Endothelial cell of umbilical vein (primary cell): ENCODE data around the gene CHPF2. TPM values are rescaled to one million over a fixed set of nuclear protein-coding genes. Genes with fewer than 3 reads are reported as not detected.
A peak's percentile ranks its signal among the peaks of the same experiment; 100 is the strongest.

ENCODE experiments used
- BruUV-seq: library from RNA; stranded (reverse); fragments of 400-500 nt; replicated peaks from 2 replicates; lab custom pipeline; 2021; lab: Mats Ljungman, UMichigan
- CTCF ChIA-PET: fragments of 300-600, 350-600 bp; sonication (Branson Sonifier 250); formaldehyde crosslinking; loops from one replicate; lab custom pipeline; 2021; ENCODE audit warnings: antibody characterized with exemption, inconsistent platforms; lab: Charles Lee
- POLR2A ChIA-PET: fragments of 300-600, 350-600 bp; sonication (Branson Sonifier 250); formaldehyde crosslinking; loops from one replicate; lab custom pipeline; 2021; ENCODE audit warnings: antibody characterized with exemption, inconsistent platforms; lab: Charles Lee
- DNase-seq: peaks from one replicate; pipeline ENCODE4 v3.0.0-alpha.2; 2011; ENCODE audit warnings: low read depth, low spot score
- FAIRE-seq: peaks from 2 replicates; lab custom pipeline; 2011; peaks lifted over from hg19 to GRCh38; lab: Jason Lieb, UNC
- H2AFZ ChIP-seq: 2 replicates; pipeline ENCODE4 v1.6.0; 2012; ENCODE audit warnings: low read depth, low read length, control low read depth, inconsistent platforms
- H3K27ac ChIP-seq: 2 replicates; pipeline ENCODE4 v1.5.1; 2011; ENCODE audit warnings: low read depth, mild to moderate bottlenecking, control low read depth, low read length, moderate library complexity; ENCODE audit not compliant: insufficient read depth
- H3K27me3 ChIP-seq, 2 experiments: 2 replicates each; pipeline versions ENCODE4 v1.6.0 to v1.6.1; 2011; ENCODE audit warnings: low read length in 2 of 2, mixed read lengths in 1 of 2; ENCODE audit not compliant: control insufficient read depth in 2 of 2, insufficient read depth in 2 of 2
- H3K36me3 ChIP-seq, 2 experiments: 2 replicates in 1 of 2; 3 replicates in 1 of 2; pipeline ENCODE4 v1.5.1; 2011; ENCODE audit warnings: low read length in 2 of 2, mild to moderate bottlenecking in 1 of 2, moderate library complexity in 1 of 2; ENCODE audit not compliant: control insufficient read depth in 2 of 2, insufficient read depth in 2 of 2; ENCODE audit errors: extremely low read depth in 1 of 2
- H3K4me1 ChIP-seq: 3 replicates; pipeline ENCODE4 v1.5.1; 2011; ENCODE audit warnings: mild to moderate bottlenecking, low read length; ENCODE audit not compliant: control insufficient read depth, insufficient read depth; ENCODE audit errors: extremely low read depth
- H3K4me2 ChIP-seq: 2 replicates; pipeline ENCODE4 v1.6.1; 2011; ENCODE audit warnings: low read length, control low read depth, mixed read lengths; ENCODE audit not compliant: insufficient read depth
- H3K4me3 ChIP-seq, 3 experiments: fragments of 200-600 bp in 1 of 3; sonication (generic), shearing (Covaris generic) in 1 of 3; replicated peaks in 1 of 3; 2 replicates each; pipeline ENCODE4 v1.5.1; 2011 to 2016; ENCODE audit warnings: control low read depth in 3 of 3, low read length in 3 of 3, mild to moderate bottlenecking in 2 of 3, inconsistent platforms in 1 of 3, low read depth in 1 of 3, moderate library complexity in 1 of 3; ENCODE audit not compliant: insufficient read depth in 1 of 3
- H3K79me2 ChIP-seq: 2 replicates; pipeline ENCODE4 v1.6.0; 2012; ENCODE audit warnings: low read length, inconsistent platforms; ENCODE audit not compliant: control insufficient read depth, insufficient read depth
- H3K9ac ChIP-seq: replicated peaks from 2 replicates; pipeline ENCODE3; 2011; ENCODE audit warnings: low read length, control low read depth; ENCODE audit not compliant: insufficient read depth; ENCODE audit errors: extremely low read depth
- H3K9me1 ChIP-seq: replicated peaks from 3 replicates; pipeline ENCODE4 v1.6.0; 2011; ENCODE audit warnings: mild to moderate bottlenecking, low read length; ENCODE audit not compliant: control insufficient read depth, insufficient read depth; ENCODE audit errors: extremely low read depth
- H3K9me3 ChIP-seq: replicated peaks from 2 replicates; pipeline ENCODE4 v1.5.1; 2012; ENCODE audit warnings: low read length, inconsistent platforms; ENCODE audit not compliant: control insufficient read depth, insufficient read depth
- H4K20me1 ChIP-seq: replicated peaks from 2 replicates; pipeline ENCODE3; 2011; ENCODE audit warnings: mild to moderate bottlenecking, low read length; ENCODE audit not compliant: control insufficient read depth, insufficient read depth; ENCODE audit errors: extremely low read depth
- EZH2 ChIP-seq: IDR thresholded peaks from 2 replicates; pipeline ENCODE4 v1.6.1; 2012; ENCODE audit warnings: borderline replicate concordance, low read depth, mild to moderate bottlenecking, moderate library complexity, low read length, inconsistent platforms; ENCODE audit not compliant: severe bottlenecking
- FOS ChIP-seq: IDR thresholded peaks from 2 replicates; pipeline ENCODE4 v1.6.1; 2011; ENCODE audit warnings: mild to moderate bottlenecking, low read length, moderate library complexity, borderline replicate concordance; ENCODE audit not compliant: insufficient read depth
- GATA2 ChIP-seq: IDR thresholded peaks from 2 replicates; pipeline ENCODE4 v1.7.0; 2011; ENCODE audit warnings: low read depth, mild to moderate bottlenecking, moderate library complexity, mixed read lengths, low read length; ENCODE audit not compliant: insufficient read length, insufficient read depth
- JUN ChIP-seq: IDR thresholded peaks from 2 replicates; pipeline ENCODE4 v1.6.1; 2011; ENCODE audit warnings: borderline replicate concordance, low read depth; ENCODE audit not compliant: insufficient read length, insufficient read depth
- MYC ChIP-seq: IDR thresholded peaks from one replicate; pipeline ENCODE4 v1.6.1; 2011; ENCODE audit warnings: mild to moderate bottlenecking, low read depth, low read length
- POLR2A ChIP-seq: IDR thresholded peaks from 2 replicates; pipeline ENCODE4 v1.6.1; 2012; ENCODE audit warnings: low read depth, mild to moderate bottlenecking, control low read depth, low read length
- POLR2AphosphoS5 ChIP-seq: IDR thresholded peaks from 2 replicates; pipeline ENCODE4 v1.6.1; 2012; ENCODE audit warnings: low read depth, mild to moderate bottlenecking, control low read depth, low read length, moderate library complexity; ENCODE audit not compliant: insufficient read depth
- dilution Hi-C: fragments of 300-500 bp; cut with MboI; formaldehyde crosslinking; loops from one replicate; pipeline ENCODE4 v1.15.0; 2019; ENCODE audit warnings: low sequenced_read_pairs; ENCODE audit not compliant: extremely low pct_ligation_motif_present
- intact Hi-C: fragments of 100-400 bp; cut with micrococcal nuclease; formaldehyde crosslinking; loops from one replicate; pipeline ENCODE4 v1.10.0; 2022
- polyA plus RNA-seq, 4 experiments: library from polyadenylated mRNA; depleted of rRNA in 3 of 4; stranded (reverse) in 3 of 4; unstranded in 1 of 4; fragments of >200 nt; gene quantifications; 2 replicates each; pipeline versions ENCODE4 v1.2.1 to v1.2.3, GENCODE V29; 2011 to 2012; ENCODE audit warnings: missing spikeins in 1 of 4
- total RNA-seq: library from RNA; stranded (reverse); gene quantifications from 2 replicates; pipeline ENCODE4 v1.2.3, GENCODE V29; 2021
- TF ChIP-seq, protein P1 (sequence below), 2 donors: IDR thresholded peaks; 1 replicate in 1 of 2; 2 replicates in 1 of 2; pipeline ENCODE4 v1.5.1; 2011; ENCODE audit warnings: low read length in 2 of 2, mild to moderate bottlenecking in 2 of 2, moderate library complexity in 2 of 2, control low read depth in 1 of 2, inconsistent platforms in 1 of 2, low read depth in 1 of 2; ENCODE audit not compliant: insufficient read depth in 1 of 2; ENCODE audit errors: extremely low read depth in 1 of 2
- TF ChIP-seq, protein P2 (sequence below): IDR thresholded peaks from 2 replicates; pipeline ENCODE4 v1.6.1; 2011; ENCODE audit not compliant: insufficient read depth, insufficient read length

Gene CHPF2
- total and polyA plus RNA-seq, 2 donors (not counting 3 experiments of a cell fraction or from before 2014, with no cell fraction given): 72.8 to 75.0 TPM

DNA sequence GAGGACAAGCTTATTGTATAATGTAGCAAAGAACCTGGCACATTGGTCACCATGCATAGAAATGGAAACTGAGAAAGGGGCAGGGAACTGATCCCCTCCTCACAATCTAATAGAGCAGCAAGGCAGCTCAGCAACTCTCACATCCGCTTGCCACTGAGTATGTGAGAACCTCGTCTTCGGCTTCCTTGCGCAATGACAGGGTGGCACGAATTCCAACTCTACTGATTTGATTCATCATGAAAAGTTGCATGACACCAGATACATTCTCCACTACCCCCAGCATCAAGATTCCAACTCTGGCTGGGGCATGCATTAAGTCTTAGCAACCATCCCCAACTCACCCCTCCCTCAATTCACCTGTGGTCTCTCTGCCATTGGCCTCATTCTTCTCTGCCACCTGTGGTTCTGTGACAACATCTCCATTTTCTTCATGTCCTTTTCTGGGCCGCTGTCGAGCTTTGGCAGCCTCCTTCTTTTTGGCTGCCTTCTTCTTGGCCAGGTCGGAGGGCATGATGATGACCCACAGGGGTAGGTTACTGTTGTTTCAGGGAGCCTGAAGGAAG is 6.3 kb upstream of the CHPF2 start:
- no peak overlapping the region for H3K27ac ChIP-seq
- ChIA-PET CTCF (interaction anchor here (0.7 to 6.3 kb wide), 2 partner anchors 18 to 20 kb away, joined by 3 to 52 read pairs; no protein-coding TSS in a partner anchor), POLR2A (no interaction called here)
- dilution Hi-C loops: no loop called here
- H3K9ac ChIP-seq: peak overlapping the region; percentile 75
- H3K27me3 ChIP-seq: no peaks in the 10 kb centered on the region
- DNase-seq (no peak), FAIRE-seq (no peak)
- H3K4me2 ChIP-seq: peak overlapping the region; percentile 88
- H3K9me1 ChIP-seq: no peaks in the 10 kb centered on the region
- peaks cover 12 to 26% of the 10 kb centered on the region in 2 experiments for H3K36me3 ChIP-seq
- H3K4me3 ChIP-seq: peak overlapping the region; percentile 64 to 98 (median 72)
- H4K20me1 ChIP-seq: no peaks in the 10 kb centered on the region
- TF ChIP-seq FOS (no peak), POLR2A (no peak), MYC (no peak), POLR2AphosphoS5 (no peak), GATA2 (no peak), EZH2 (no peak), JUN (no peak)
- TF ChIP-seq, protein P1, sequence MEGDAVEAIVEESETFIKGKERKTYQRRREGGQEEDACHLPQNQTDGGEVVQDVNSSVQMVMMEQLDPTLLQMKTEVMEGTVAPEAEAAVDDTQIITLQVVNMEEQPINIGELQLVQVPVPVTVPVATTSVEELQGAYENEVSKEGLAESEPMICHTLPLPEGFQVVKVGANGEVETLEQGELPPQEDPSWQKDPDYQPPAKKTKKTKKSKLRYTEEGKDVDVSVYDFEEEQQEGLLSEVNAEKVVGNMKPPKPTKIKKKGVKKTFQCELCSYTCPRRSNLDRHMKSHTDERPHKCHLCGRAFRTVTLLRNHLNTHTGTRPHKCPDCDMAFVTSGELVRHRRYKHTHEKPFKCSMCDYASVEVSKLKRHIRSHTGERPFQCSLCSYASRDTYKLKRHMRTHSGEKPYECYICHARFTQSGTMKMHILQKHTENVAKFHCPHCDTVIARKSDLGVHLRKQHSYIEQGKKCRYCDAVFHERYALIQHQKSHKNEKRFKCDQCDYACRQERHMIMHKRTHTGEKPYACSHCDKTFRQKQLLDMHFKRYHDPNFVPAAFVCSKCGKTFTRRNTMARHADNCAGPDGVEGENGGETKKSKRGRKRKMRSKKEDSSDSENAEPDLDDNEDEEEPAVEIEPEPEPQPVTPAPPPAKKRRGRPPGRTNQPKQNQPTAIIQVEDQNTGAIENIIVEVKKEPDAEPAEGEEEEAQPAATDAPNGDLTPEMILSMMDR (IDR thresholded peaks at IDR 0.05; ENCODE audit: extremely low read depth in 1 of 2, insufficient read depth in 1 of 2, low read depth in 1 of 2, low read length in 2 of 2): no peak
- TF ChIP-seq, protein P2, sequence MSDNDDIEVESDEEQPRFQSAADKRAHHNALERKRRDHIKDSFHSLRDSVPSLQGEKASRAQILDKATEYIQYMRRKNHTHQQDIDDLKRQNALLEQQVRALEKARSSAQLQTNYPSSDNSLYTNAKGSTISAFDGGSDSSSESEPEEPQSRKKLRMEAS: no peak
- intact Hi-C loops: loop anchor here (2.0 kb wide), 1 partner anchor 19 kb away; no protein-coding TSS in a partner anchor
- no peak overlapping the region for H2AFZ ChIP-seq
- H3K4me1 ChIP-seq: peaks cover 16% of the 10 kb centered on the region
- no TSS peak for BruUV-seq
- H3K9me3 ChIP-seq: no peaks in the 10 kb centered on the region
- H3K79me2 ChIP-seq: peaks cover 17% of the 10 kb centered on the region
